ENCODE results near the gene CSMD2.

DNA sequence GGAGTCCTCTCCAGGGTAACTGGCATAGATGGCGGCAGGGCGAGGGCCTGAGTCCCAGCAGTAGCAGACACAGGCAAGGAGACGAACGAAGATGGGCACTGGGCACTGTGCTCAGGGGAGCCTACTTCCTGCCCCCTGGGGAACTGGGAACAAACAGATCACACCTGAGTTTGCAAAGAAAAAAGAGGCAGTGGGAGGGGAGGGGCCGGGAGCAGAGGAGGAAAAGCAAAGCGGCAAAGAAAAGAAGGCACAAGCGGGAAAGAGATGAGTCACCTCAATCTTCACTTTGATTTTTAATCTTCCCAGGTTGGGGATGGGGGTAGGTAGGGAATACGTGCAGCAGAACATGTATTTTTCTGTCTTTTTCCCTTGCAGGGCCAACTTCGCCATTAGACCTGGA lies 648.6 kb downstream of the CSMD2 start:
- no peak for TF ChIP-seq POLR2A (IDR thresholded peaks at IDR 0.05)
- TF ChIP-seq, protein P1, sequence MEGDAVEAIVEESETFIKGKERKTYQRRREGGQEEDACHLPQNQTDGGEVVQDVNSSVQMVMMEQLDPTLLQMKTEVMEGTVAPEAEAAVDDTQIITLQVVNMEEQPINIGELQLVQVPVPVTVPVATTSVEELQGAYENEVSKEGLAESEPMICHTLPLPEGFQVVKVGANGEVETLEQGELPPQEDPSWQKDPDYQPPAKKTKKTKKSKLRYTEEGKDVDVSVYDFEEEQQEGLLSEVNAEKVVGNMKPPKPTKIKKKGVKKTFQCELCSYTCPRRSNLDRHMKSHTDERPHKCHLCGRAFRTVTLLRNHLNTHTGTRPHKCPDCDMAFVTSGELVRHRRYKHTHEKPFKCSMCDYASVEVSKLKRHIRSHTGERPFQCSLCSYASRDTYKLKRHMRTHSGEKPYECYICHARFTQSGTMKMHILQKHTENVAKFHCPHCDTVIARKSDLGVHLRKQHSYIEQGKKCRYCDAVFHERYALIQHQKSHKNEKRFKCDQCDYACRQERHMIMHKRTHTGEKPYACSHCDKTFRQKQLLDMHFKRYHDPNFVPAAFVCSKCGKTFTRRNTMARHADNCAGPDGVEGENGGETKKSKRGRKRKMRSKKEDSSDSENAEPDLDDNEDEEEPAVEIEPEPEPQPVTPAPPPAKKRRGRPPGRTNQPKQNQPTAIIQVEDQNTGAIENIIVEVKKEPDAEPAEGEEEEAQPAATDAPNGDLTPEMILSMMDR (IDR thresholded peaks at IDR 0.05), result no peak
